Stomach (tissue), 9 donors: ENCODE data around the gene SLC25A52. TPM values are rescaled to one million over a fixed set of nuclear protein-coding genes. Genes with fewer than 3 reads are reported as not detected.
"Not testable (repeated sequence)": the region's sequence is repeated elsewhere in the genome, so short reads cannot be mapped to it uniquely, and the experiment has no call there.

Experiments used
- DNase-seq, 2 donors: peaks; one replicate each; pipeline versions ENCODE4 v3.0.0 to v3.0.0-alpha.2; 2013 to 2019
- H3K27ac ChIP-seq, 5 donors: fragments of 200-600 bp in 4 of 5; sonication (generic) in 4 of 5; one replicate each; pipeline ENCODE4 v1.5.1; 2013 to 2019; ENCODE audit warnings: mild to moderate bottlenecking in 1 of 5, moderate library complexity in 1 of 5
- H3K27me3 ChIP-seq, 3 donors: fragments of 200-600 bp; sonication (generic); one replicate each; pipeline ENCODE4 v1.5.1; 2017 to 2019; ENCODE audit warnings: mixed run types in 1 of 3
- H3K36me3 ChIP-seq, 4 donors: fragments of 200-600 bp; sonication (generic); 1 replicate in 3 of 4; 2 replicates in 1 of 4; pipeline ENCODE4 v1.5.1; 2016 to 2019
- H3K4me1 ChIP-seq, 4 donors: fragments of 200-600 bp; sonication (generic); one replicate each; pipeline ENCODE4 v1.5.1; 2016 to 2019
- H3K4me3 ChIP-seq, 4 donors: fragments of 200-600 bp; sonication (generic) in 3 of 4; one replicate each; pipeline ENCODE4 v1.5.1; 2016 to 2019; ENCODE audit warnings: mild to moderate bottlenecking in 1 of 4
- H3K9me3 ChIP-seq, 4 donors: fragments of 200-600 bp; sonication (generic); one replicate each; pipeline ENCODE4 v1.5.1; 2016 to 2019
- EP300 ChIP-seq: sonication (generic); formaldehyde crosslinking; IDR thresholded peaks from one replicate; pipeline ENCODE4 v1.6.1; 2017; ENCODE audit warnings: antibody characterized with exemption
- POLR2A ChIP-seq, 4 donors: fragments of 450-650 bp; IDR thresholded peaks; one replicate each; pipeline ENCODE4 v1.6.1; 2016; ENCODE audit warnings: antibody characterized with exemption in 4 of 4, control low read depth in 2 of 4, mild to moderate bottlenecking in 1 of 4, moderate library complexity in 1 of 4
- POLR2AphosphoS5 ChIP-seq, 3 donors: sonication (generic); formaldehyde crosslinking; IDR thresholded peaks; one replicate each; pipeline ENCODE4 v1.6.1; 2016; ENCODE audit warnings: antibody characterized with exemption in 3 of 3
- WGBS, 5 donors: extraction: QIAGEN DNeasy Blood & Tissue Kit in 3 of 5; methylation state at CpG; one replicate each; pipeline versions ENCODE4 v1.1.5 to v1.1.7; 2013 to 2018; 5-methylcytosine and 5-hydroxymethylcytosine counted together
- intact Hi-C: fragments of 100-400 bp; cut with DNase I; formaldehyde crosslinking; loops from one replicate; pipeline ENCODE4 v1.15.1; 2023; ENCODE audit warnings: low total_unique reads
- polyA plus RNA-seq, 3 donors: library from polyadenylated mRNA; stranded (reverse); fragments of 200-250 nt; gene quantifications; one replicate each; pipeline ENCODE4 v1.2.3, GENCODE V29; 2013
- total RNA-seq, 5 donors: library from RNA; depleted of rRNA; stranded (reverse); fragments of >200 nt; gene quantifications; one replicate each; pipeline versions ENCODE4 v1.1.0 to v1.2.3, GENCODE V29; 2014 to 2016
- TF ChIP-seq, protein P1 (sequence below), 7 experiments: fragments of 450-650 bp in 4 of 7; fragments of 200-600 bp in 3 of 7; sonication (generic) in 3 of 7; IDR thresholded peaks; one replicate each; pipeline ENCODE4 v1.5.1; 2016 to 2019; ENCODE audit warnings: antibody characterized with exemption in 7 of 7, control low read depth in 2 of 7, mild to moderate bottlenecking in 1 of 7
- donor health status: healthy with polysubstance abuse.
- donor health status: Bipolar disorder and iron deficiency.
- donor health status: healthy.

Gene SLC25A52
- total and polyA plus RNA-seq, 8 donors = not detected

GRCh38 chr18:31750273-31750672 is 10.4 kb downstream of the SLC25A52 start:
- H3K4me3 ChIP-seq = no peak overlapping the region
- WGBS, 5 donors = 57 to 78% (median 76%) methylated on average over 3 of the region's 3 CpGs
- H3K27ac ChIP-seq = no peak overlapping the region
- no peaks in the 10 kb centered on the region for H3K9me3 ChIP-seq
- H3K4me1 ChIP-seq = no peaks in the 10 kb centered on the region
- intact Hi-C loops = no loop called here
- no peaks in the 10 kb centered on the region for H3K27me3 ChIP-seq
- no peak for DNase-seq
- TF ChIP-seq EP300 (no peak), POLR2AphosphoS5 (IDR thresholded peaks at IDR 0.05) (no peak), POLR2A (IDR thresholded peaks at IDR 0.05) (no peak)
- TF ChIP-seq, protein P1, sequence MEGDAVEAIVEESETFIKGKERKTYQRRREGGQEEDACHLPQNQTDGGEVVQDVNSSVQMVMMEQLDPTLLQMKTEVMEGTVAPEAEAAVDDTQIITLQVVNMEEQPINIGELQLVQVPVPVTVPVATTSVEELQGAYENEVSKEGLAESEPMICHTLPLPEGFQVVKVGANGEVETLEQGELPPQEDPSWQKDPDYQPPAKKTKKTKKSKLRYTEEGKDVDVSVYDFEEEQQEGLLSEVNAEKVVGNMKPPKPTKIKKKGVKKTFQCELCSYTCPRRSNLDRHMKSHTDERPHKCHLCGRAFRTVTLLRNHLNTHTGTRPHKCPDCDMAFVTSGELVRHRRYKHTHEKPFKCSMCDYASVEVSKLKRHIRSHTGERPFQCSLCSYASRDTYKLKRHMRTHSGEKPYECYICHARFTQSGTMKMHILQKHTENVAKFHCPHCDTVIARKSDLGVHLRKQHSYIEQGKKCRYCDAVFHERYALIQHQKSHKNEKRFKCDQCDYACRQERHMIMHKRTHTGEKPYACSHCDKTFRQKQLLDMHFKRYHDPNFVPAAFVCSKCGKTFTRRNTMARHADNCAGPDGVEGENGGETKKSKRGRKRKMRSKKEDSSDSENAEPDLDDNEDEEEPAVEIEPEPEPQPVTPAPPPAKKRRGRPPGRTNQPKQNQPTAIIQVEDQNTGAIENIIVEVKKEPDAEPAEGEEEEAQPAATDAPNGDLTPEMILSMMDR (IDR thresholded peaks at IDR 0.05) = no peak
- H3K36me3 ChIP-seq = no peaks in the 10 kb centered on the region

DNA sequence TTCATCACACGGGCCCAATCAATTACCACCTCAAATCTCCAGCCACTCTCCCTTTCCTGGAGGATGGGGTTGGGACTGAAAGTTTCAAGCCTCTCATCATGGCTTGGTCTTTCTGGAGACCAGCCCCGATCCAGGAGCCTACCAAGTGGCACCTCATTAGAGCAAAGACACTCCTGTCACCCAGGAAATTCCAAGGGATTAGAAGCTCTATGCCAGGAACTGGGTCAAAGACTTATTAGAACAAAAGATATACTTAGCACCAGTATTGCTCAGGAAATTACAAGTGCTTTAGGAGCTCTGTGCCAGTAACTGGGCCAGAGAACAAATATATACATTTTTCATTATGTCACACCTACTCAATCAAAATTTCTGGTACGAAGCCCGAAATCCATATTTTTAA is 14.3 kb downstream of the SLC25A52 start:
- H3K27ac ChIP-seq = no peak overlapping the region
- intact Hi-C loops = no loop called here
- no peaks in the 10 kb centered on the region for H3K9me3 ChIP-seq
- H3K27me3 ChIP-seq = no peaks in the 10 kb centered on the region
- no peak overlapping the region for H3K4me3 ChIP-seq
- DNase-seq = no peak
- H3K4me1 ChIP-seq = no peaks in the 10 kb centered on the region
- no peak for TF ChIP-seq POLR2AphosphoS5 (IDR thresholded peaks at IDR 0.05)
- TF ChIP-seq, protein P1 (IDR thresholded peaks at IDR 0.05) = no peak
- no peak for TF ChIP-seq EP300
- TF ChIP-seq POLR2A (IDR thresholded peaks at IDR 0.05) = no peak
- no peaks in the 10 kb centered on the region for H3K36me3 ChIP-seq
- 81 to 91% (median 86%) methylated on average over 4 of the region's 4 CpGs for WGBS, 5 donors

DNA sequence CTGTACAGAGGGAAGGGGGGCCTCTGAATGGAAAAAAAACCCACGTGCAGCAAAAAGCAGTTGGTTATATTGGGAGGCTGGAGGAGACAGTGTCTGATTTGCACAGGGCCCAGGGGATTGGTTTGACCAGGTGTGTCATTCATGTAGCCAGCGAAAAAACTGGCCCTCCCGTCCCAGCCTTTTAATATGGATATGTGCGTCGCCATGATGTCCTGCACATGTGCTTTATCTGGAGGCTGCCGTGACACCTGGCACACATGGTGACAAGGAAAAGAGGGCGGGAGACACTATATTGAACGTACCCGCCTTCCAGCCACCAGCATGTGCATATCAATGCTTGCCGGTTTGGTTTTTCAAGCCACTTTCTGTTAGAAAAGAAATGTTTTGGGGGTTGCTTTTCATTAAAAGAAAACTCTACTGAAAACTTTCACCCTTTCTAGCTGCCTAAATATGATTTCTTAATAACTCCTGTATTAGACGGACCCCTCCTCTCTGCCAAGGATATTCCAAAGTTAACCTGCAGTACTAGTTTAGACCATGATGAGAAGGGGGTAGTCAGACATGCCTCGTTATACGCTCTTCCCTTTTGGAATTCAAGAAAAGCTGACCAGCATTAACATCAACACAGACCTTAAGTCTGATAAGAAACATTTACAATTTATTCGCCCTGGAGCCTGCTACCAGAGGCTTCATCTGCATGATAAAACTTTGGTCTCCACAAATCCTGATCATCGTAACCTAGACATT is 16.2 kb downstream of the SLC25A52 start:
- no peak overlapping the region for H3K27ac ChIP-seq
- WGBS, 5 donors = 64 to 85% (median 80%) methylated on average over 15 of the region's 15 CpGs
- no peaks in the 10 kb centered on the region for H3K9me3 ChIP-seq
- TF ChIP-seq, protein P1 (IDR thresholded peaks at IDR 0.05) = no peak
- no peak for TF ChIP-seq EP300
- TF ChIP-seq POLR2AphosphoS5 (IDR thresholded peaks at IDR 0.05) = no peak
- no peak for TF ChIP-seq POLR2A (IDR thresholded peaks at IDR 0.05)
- H3K36me3 ChIP-seq = no peaks in the 10 kb centered on the region
- no peak overlapping the region for H3K4me3 ChIP-seq
- intact Hi-C loops = no loop called here
- no peaks in the 10 kb centered on the region for H3K27me3 ChIP-seq
- H3K4me1 ChIP-seq = no peaks in the 10 kb centered on the region
- no peak for DNase-seq

GRCh38 chr18:31743600-31743999 is 17.1 kb downstream of the SLC25A52 start:
- H3K27ac ChIP-seq, H3K36me3 ChIP-seq, H3K4me3 ChIP-seq, DNase-seq, H3K27me3 ChIP-seq, H3K4me1 ChIP-seq, intact Hi-C loops, H3K9me3 ChIP-seq: not testable (repeated sequence)
- WGBS, 5 donors = 85 to 96% (median 92%) methylated on average over 5 of the region's 5 CpGs

DNA sequence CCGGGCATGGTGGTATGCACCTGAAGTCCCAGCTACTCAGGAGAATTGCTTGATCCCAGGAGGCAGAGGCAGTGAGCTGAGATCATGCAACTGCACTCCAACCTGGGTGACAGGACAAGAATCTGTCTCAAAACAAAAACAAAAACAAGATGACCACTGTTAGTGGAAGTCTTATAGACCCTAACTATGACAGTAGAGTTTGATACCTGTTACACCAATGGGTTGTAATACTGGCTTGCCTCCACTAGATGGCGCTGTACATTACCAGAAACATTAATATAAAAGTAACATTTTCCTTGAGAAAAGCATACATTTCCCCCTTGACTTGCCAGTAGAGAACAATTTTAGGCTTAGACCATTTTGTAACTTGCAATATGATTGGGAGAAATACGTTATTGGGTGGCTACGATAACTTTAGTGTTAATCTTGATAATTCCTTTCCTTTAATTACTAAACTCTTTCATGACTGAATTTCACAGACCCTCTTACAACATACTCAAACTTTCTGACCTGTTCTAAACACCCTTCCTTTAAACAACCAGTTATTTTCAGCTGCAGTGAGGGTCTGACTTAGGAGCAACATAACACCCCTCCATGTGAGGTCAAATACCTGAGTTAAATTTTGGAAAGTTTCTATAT is 19.5 kb downstream of the SLC25A52 start:
- H3K4me1 ChIP-seq = no peaks in the 10 kb centered on the region
- intact Hi-C loops = no loop called here
- TF ChIP-seq EP300 = no peak
- TF ChIP-seq, protein P1 (IDR thresholded peaks at IDR 0.05) = peak in 5 of 7 experiments; percentile 75 to 93 (median 91)
- no peak overlapping the region for H3K4me3 ChIP-seq
- no peaks in the 10 kb centered on the region for H3K36me3 ChIP-seq
- H3K27me3 ChIP-seq = no peaks in the 10 kb centered on the region
- H3K9me3 ChIP-seq = no peaks in the 10 kb centered on the region
- no peak overlapping the region for H3K27ac ChIP-seq
- DNase-seq = peak; percentile 54 to 61
- WGBS, 5 donors = 53 to 66% (median 57%) methylated on average over 4 of the region's 4 CpGs
